Fibroblast of lung (primary cell): Measurements from ENCODE around the gene GPR152. TPM values are rescaled to one million over a fixed set of nuclear protein-coding genes. Genes with fewer than 3 reads are reported as not detected.

ENCODE experiments used
- DNase-seq, 2 donors: peaks; one replicate each; pipeline versions ENCODE4 v3.0.0 to v3.0.0-alpha.2; 2010; ENCODE audit warnings: low read depth in 2 of 2
- H2AFZ ChIP-seq: 2 replicates; pipeline ENCODE4 v1.5.1; 2012; ENCODE audit warnings: low read length, control low read depth, inconsistent platforms
- H3K27ac ChIP-seq: 2 replicates; pipeline ENCODE4 v1.5.1; 2011; ENCODE audit warnings: low read length, control low read depth; ENCODE audit not compliant: insufficient read depth
- H3K27me3 ChIP-seq: 2 replicates; pipeline ENCODE4 v1.5.1; 2011; ENCODE audit warnings: mild to moderate bottlenecking, low read length; ENCODE audit not compliant: control insufficient read depth, insufficient read depth
- H3K36me3 ChIP-seq: 2 replicates; pipeline ENCODE4 v1.5.1; 2011; ENCODE audit warnings: low read length; ENCODE audit not compliant: control insufficient read depth, insufficient read depth
- H3K4me1 ChIP-seq: 2 replicates; pipeline ENCODE4 v1.5.1; 2011; ENCODE audit warnings: low read length; ENCODE audit not compliant: control insufficient read depth, insufficient read depth; ENCODE audit errors: extremely low read depth
- H3K4me2 ChIP-seq: 2 replicates; pipeline ENCODE4 v1.5.1; 2011; ENCODE audit warnings: low read length, control low read depth; ENCODE audit not compliant: insufficient read depth; ENCODE audit errors: extremely low read depth
- H3K4me3 ChIP-seq, 4 experiments: fragments of 200-600 bp in 1 of 4; sonication (generic) in 1 of 4; replicated peaks in 1 of 4; 2 replicates each; pipeline ENCODE4 v1.5.1; 2011 to 2016; ENCODE audit warnings: low read length in 4 of 4, low read depth in 3 of 4, mild to moderate bottlenecking in 3 of 4, control low read depth in 2 of 4, inconsistent platforms in 1 of 4, mixed read lengths in 1 of 4; ENCODE audit not compliant: insufficient read depth in 1 of 4; ENCODE audit errors: control extremely low read depth in 1 of 4
- H3K79me2 ChIP-seq: 2 replicates; pipeline ENCODE4 v1.5.1; 2012; ENCODE audit warnings: mild to moderate bottlenecking, low read length, inconsistent platforms; ENCODE audit not compliant: control insufficient read depth, insufficient read depth
- H3K9ac ChIP-seq: 2 replicates; pipeline ENCODE4 v1.5.1; 2011; ENCODE audit warnings: mild to moderate bottlenecking, low read length, control low read depth; ENCODE audit not compliant: insufficient read depth
- H3K9me3 ChIP-seq: 2 replicates; pipeline ENCODE4 v1.5.1; 2012; ENCODE audit warnings: low read depth, low read length; ENCODE audit not compliant: control insufficient read depth, insufficient read depth
- H4K20me1 ChIP-seq: 2 replicates; pipeline ENCODE4 v1.5.1; 2011; ENCODE audit warnings: low read length; ENCODE audit not compliant: control insufficient read depth, insufficient read depth; ENCODE audit errors: extremely low read depth
- EZH2 ChIP-seq: IDR thresholded peaks from 2 replicates; pipeline ENCODE4 v1.5.1; 2012; ENCODE audit warnings: low read length, control low read depth, mild to moderate bottlenecking; ENCODE audit errors: missing control alignments
- polyA plus RNA-seq, 2 donors: library from polyadenylated mRNA; depleted of rRNA in 1 of 2; stranded (reverse) in 1 of 2; unstranded in 1 of 2; fragments of >200 nt; gene quantifications; 2 replicates each; pipeline ENCODE4 v1.2.1, GENCODE V29; 2011 to 2012; ENCODE audit warnings: missing spikeins in 1 of 2
- total RNA-seq: library from RNA; depleted of rRNA; stranded (reverse); fragments of >200 nt; gene quantifications from 2 replicates; pipeline ENCODE4 v1.2.1, GENCODE V29; 2014
- TF ChIP-seq, protein P1 (sequence below), 2 donors: IDR thresholded peaks in 1 of 2; conservative IDR thresholded peaks in 1 of 2; 1 replicate in 1 of 2; 2 replicates in 1 of 2; pipeline ENCODE4 v1.5.1; 2011 to 2012; ENCODE audit warnings: low read length in 2 of 2, control low read depth in 1 of 2, inconsistent platforms in 1 of 2, low read depth in 1 of 2, mild to moderate bottlenecking in 1 of 2

GPR152 gene
- total and polyA plus RNA-seq, 2 donors (not counting 1 experiment from before 2014, with no cell fraction given), result not detected

DNA sequence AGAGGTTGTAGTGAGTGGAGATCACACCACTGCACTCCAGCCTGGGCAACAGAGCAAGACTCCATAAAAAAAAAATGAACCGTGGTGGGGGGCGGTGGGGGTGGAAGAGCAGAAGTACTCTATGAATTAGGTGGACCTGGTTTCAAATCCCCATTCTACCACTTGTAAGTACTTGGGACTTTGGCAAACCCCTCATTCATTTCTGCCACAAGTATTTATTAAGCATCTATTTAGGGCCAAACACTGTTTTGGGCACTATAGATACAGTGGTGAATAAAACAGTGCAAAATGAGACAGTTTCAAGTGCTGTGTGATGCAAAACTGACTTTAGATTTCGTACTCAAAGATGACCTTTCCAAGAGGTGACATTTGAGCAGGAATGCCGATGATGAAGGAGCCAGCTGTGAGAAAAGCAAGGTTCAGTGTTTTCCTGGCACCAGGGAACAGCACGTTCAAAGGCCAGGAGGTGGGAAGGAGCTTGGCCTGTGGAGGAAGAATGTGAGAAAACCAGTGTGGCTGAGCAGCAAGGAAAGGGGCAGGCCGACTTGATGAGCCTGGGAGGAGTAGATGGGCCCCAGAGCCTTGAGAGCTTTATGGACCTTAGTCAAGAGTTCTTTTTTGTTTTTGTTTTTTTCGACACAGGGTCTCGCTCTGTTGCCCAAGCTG is 17.9 kb upstream of the GPR152 start:
- H3K79me2 ChIP-seq, result no peaks in the 10 kb centered on the region
- no peak overlapping the region for H3K4me3 ChIP-seq
- H3K9ac ChIP-seq, result no peak overlapping the region
- TF ChIP-seq EZH2, result no peak
- TF ChIP-seq, protein P1, sequence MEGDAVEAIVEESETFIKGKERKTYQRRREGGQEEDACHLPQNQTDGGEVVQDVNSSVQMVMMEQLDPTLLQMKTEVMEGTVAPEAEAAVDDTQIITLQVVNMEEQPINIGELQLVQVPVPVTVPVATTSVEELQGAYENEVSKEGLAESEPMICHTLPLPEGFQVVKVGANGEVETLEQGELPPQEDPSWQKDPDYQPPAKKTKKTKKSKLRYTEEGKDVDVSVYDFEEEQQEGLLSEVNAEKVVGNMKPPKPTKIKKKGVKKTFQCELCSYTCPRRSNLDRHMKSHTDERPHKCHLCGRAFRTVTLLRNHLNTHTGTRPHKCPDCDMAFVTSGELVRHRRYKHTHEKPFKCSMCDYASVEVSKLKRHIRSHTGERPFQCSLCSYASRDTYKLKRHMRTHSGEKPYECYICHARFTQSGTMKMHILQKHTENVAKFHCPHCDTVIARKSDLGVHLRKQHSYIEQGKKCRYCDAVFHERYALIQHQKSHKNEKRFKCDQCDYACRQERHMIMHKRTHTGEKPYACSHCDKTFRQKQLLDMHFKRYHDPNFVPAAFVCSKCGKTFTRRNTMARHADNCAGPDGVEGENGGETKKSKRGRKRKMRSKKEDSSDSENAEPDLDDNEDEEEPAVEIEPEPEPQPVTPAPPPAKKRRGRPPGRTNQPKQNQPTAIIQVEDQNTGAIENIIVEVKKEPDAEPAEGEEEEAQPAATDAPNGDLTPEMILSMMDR (conservative IDR thresholded peaks at IDR 0.05 in 1 of 2, IDR thresholded peaks at IDR 0.05 in 1 of 2; ENCODE audit: low read depth in 1 of 2, low read length in 2 of 2), result no peak
- no peak overlapping the region for H3K4me2 ChIP-seq
- no peaks in the 10 kb centered on the region for H4K20me1 ChIP-seq
- H2AFZ ChIP-seq, result no peak overlapping the region
- no peaks in the 10 kb centered on the region for H3K9me3 ChIP-seq
- H3K36me3 ChIP-seq, result no peaks in the 10 kb centered on the region
- H3K27me3 ChIP-seq, result no peaks in the 10 kb centered on the region
- no peak for DNase-seq
- H3K27ac ChIP-seq, result no peak overlapping the region
- H3K4me1 ChIP-seq, result peaks cover 6% of the 10 kb centered on the region

DNA sequence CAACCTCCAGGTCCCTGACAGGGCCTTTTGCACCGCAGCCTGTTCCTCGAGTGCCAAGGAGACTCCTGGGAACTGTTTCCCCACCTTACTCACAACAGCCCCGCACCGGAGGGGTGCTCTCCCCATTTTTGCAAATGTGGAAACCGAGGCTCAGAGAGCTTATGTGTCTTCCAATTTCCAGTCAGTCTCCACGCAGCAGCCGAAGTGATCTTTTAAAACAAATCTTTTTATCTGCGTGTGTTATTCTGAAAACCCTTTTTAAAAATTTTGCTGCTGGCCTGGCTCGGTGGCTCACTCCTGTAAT is 16.9 kb upstream of the GPR152 start:
- H2AFZ ChIP-seq, result peak overlapping the region; percentile 92
- no peaks in the 10 kb centered on the region for H3K36me3 ChIP-seq
- DNase-seq, result no peak
- H3K79me2 ChIP-seq, result no peaks in the 10 kb centered on the region
- H3K9ac ChIP-seq, result peak overlapping the region; percentile 62
- peak overlapping the region; percentile 66 for H3K27ac ChIP-seq
- H3K27me3 ChIP-seq, result no peaks in the 10 kb centered on the region
- no peaks in the 10 kb centered on the region for H4K20me1 ChIP-seq
- peak overlapping the region; percentile 64 to 83 (median 70) for H3K4me3 ChIP-seq
- H3K9me3 ChIP-seq, result no peaks in the 10 kb centered on the region
- H3K4me1 ChIP-seq, result peaks cover 6% of the 10 kb centered on the region
- TF ChIP-seq, protein P1 (conservative IDR thresholded peaks at IDR 0.05 in 1 of 2, IDR thresholded peaks at IDR 0.05 in 1 of 2; ENCODE audit: low read depth in 1 of 2, low read length in 2 of 2), result no peak
- TF ChIP-seq EZH2, result no peak
- peak overlapping the region; percentile 79 for H3K4me2 ChIP-seq

DNA sequence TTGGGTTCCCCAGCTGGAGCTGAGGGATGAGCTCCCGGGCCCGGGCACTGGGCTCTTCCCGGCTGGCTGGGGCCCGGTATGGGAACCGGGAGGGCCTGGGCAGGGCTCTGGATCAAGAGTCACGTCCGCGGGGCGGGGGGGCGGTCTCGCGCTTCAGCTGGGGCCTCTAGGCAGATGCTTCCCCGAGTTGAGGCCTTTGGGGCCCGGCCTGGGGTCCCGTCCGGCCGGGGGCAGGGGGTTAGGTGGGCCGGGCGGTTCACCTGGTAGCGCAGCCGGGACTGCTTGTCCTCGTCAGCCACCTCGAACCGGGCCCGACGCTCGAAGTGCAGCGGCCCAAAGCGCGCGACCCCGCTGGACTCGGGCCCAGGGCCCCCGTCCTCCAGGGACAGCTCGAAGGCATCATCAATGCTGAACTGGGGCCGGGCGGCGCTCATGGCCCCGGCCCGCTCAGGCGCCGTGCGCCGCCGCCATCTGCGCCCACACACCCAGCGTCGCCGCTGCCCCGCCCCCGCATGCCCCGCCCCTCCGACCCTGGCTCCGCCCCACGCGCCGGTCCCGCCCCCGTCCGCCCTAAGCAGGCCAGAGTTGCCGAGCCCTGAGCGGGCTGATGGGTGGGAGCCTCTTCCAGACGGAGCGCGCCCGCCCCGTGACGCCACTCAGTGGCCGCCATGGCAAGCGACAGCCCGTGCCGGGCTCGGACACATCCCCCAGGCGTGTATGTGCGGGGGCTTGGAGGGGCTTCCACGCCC is 16.4 kb upstream of the GPR152 start, which contains the start of gene TMEM134:
Gene TMEM134 (minus strand): TSS at position 493 of the 749 bp plus-strand sequence. CDS start 59 bp downstream, at position 434.
- no peaks in the 10 kb centered on the region for H3K79me2 ChIP-seq
- H3K9ac ChIP-seq, result peak within 1 kb of the TSS; percentile 79
- H3K27ac ChIP-seq, result peak within 1 kb of the TSS; percentile 73
- peak within 1 kb of the TSS; percentile 72 to 91 (median 78) for H3K4me3 ChIP-seq
- H3K4me2 ChIP-seq, result peak within 1 kb of the TSS; percentile 79
- no peaks in the 10 kb centered on the region for H3K9me3 ChIP-seq
- no peaks in the 10 kb centered on the region for H3K36me3 ChIP-seq
- H4K20me1 ChIP-seq, result no peaks in the 10 kb centered on the region
- peak; percentile 88 to 90 for DNase-seq
- TF ChIP-seq EZH2, result no peak
- TF ChIP-seq, protein P1 (conservative IDR thresholded peaks at IDR 0.05 in 1 of 2, IDR thresholded peaks at IDR 0.05 in 1 of 2; ENCODE audit: low read depth in 1 of 2, low read length in 2 of 2), result peak in 1 of 2 donors; percentile 19
- no peaks in the 10 kb centered on the region for H3K27me3 ChIP-seq
- H2AFZ ChIP-seq, result peak within 1 kb of the TSS; percentile 92
- peaks cover 6% of the 10 kb centered on the region for H3K4me1 ChIP-seq
